Measurements from ENCODE around the gene CD200R1.

The CD200R1 gene

DNA sequence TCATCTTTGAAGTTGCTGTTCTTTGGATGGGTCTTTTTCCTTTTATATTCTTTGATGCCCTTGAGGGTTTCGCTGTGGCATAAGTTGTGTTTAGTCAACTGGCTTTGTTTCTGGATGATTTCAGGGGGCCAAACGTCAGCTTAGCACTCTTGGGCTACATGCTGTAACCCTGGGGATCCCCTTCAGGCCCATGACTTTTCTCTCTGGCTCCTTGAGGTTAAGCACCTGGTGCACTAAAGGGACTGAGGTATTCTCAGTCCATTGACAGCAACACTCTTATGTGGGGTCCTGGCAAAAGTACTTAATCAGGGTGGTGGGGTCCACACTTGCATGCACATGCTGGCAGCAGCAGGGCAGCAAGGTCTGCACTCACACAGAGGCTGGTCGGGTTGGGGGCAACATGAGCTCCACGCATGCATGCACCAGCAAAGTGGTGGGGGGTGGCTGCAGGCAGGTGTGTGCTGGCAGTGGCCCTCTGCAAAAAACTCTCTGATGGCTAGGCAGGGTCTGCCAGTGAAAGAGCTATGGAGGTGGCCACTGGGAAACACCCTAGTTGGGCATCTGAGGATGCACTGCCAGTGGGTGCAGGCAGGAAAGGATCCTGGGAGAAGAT is 90.1 kb downstream of the CD200R1 start:
- no peak for DNase-seq

GRCh38 chr3:112881891-112882290 is 93.0 kb downstream of the CD200R1 start:
- no peak for DNase-seq

DNA sequence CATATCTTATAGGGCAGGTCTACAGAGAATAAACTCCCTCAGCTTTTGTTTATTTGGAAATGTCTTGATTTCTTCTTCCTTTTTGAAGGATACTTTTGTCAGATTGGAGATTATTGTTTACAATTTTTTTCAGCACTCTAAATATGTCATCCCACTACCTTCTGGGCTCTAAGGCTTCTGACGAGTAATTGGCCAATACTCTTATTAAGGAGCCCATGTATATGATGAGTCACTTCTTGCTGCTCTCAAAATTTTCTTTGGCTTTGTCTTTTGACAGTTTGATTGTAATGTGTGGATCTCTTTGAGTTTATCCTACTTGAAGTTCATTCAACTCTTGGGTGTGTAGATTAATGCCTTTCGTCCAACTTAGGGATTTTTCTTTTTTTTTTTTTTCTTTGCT is 99.3 kb downstream of the CD200R1 start:
- DNase-seq: no peak

DNA sequence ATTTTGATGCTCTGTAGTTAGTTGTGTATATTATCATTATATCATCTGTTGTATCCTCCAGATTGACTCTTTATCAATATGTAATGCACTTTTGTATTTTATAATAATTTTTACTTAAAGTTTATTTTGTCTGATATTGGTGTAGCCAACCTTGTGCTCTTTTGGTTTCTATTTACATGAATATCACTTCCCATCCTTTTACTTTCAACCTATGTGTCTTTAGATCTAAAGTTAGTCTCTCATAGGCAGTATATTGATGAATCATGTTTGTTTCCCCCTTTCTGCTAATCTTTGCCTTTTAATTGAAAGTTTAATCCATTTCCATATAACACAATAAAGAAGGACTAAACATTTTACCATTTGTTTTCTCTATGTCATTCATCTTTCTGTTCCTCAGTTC is 100.2 kb downstream of the CD200R1 start:
- DNase-seq: no peak

DNA sequence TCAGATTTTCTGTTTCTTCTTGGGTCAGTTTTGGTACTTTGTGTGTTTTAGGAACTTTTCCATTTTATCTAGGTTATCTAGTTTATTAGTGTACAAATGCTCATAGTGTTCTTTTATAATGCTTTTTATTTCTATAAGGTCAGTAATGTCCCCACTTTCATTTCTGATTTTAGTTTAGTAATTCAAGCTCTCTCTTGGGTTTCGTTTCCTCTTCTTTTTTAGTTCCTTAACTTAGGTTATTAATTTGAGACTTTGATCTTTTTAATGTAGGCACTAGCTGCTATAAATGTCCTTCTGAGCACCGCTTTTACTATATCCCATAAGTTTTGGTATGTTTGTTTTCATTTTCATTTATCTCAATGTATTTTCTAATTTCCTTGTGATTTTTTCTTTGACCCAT is 101.3 kb downstream of the CD200R1 start:
- no peak for DNase-seq

GRCh38 chr3:112871735-112872134 is 103.2 kb downstream of the CD200R1 start:
- no peak for DNase-seq
